HepG2 (cell line): ENCODE data around the gene HYOU1. TPM values are rescaled to one million over a fixed set of nuclear protein-coding genes. Genes with fewer than 3 reads are reported as not detected.

ENCODE experiments used
- ARNT2 ChIP-seq: sonication (generic); formaldehyde crosslinking; IDR thresholded peaks from 2 replicates; pipeline ENCODE4 v1.8.0; 2022; ENCODE audit warnings: mild to moderate bottlenecking, low read depth, missing genetic modification reagents, moderate library complexity
- ASH2L ChIP-seq: fragments of 300-600, 200-600 bp; sonication (generic); IDR thresholded peaks from 2 replicates; pipeline ENCODE4 v1.7.0; 2017; ENCODE audit warnings: low read depth, mild to moderate bottlenecking, moderate library complexity, mixed read lengths, low read length; ENCODE audit not compliant: insufficient read length
- ATF2 ChIP-seq: sonication (generic); formaldehyde crosslinking; IDR thresholded peaks from 2 replicates; pipeline ENCODE4 v1.4.0; 2020; ENCODE audit warnings: missing genetic modification reagents
- CREB1 ChIP-seq, 2 experiments: fragments of 450-650 bp in 1 of 2; IDR thresholded peaks; 2 replicates each; pipeline ENCODE4 v1.6.1; 2016 to 2017; ENCODE audit warnings: control low read depth in 1 of 2, mild to moderate bottlenecking in 1 of 2, missing compliant biosample characterization in 1 of 2, missing genetic modification characterization in 1 of 2
- ETV5 ChIP-seq: IDR thresholded peaks from 2 replicates; pipeline ENCODE4 v1.6.1; 2018; ENCODE audit warnings: missing biosample characterization, missing genetic modification reagents, inconsistent platforms, borderline replicate concordance
- GFI1 ChIP-seq: sonication (generic); formaldehyde crosslinking; IDR thresholded peaks from 2 replicates; pipeline ENCODE4 v1.5.0; 2020; ENCODE audit warnings: missing genetic modification reagents, mild to moderate bottlenecking, borderline replicate concordance
- HDAC2 ChIP-seq: sonication (generic); formaldehyde crosslinking; IDR thresholded peaks from 2 replicates; pipeline ENCODE4 v1.4.0; 2020; ENCODE audit warnings: missing genetic modification reagents
- HES4 ChIP-seq: sonication (generic); formaldehyde crosslinking; IDR thresholded peaks from 2 replicates; pipeline ENCODE4 v1.9.0; 2021; ENCODE audit warnings: mild to moderate bottlenecking, missing genetic modification reagents, borderline replicate concordance
- ISL2 ChIP-seq: sonication (generic); formaldehyde crosslinking; IDR thresholded peaks from 2 replicates; pipeline ENCODE4 v1.5.0; 2020; ENCODE audit warnings: missing genetic modification reagents
- KDM5A ChIP-seq: fragments of 200-600 bp; sonication (generic); IDR thresholded peaks from 2 replicates; pipeline ENCODE4 v1.7.0; 2018; ENCODE audit warnings: antibody characterized with exemption, mild to moderate bottlenecking, low read length, borderline replicate concordance
- KLF6 ChIP-seq: IDR thresholded peaks from 2 replicates; pipeline ENCODE4 v1.8.0; 2016; ENCODE audit warnings: missing biosample characterization, missing genetic modification reagents
- KMT2B ChIP-seq: IDR thresholded peaks from 2 replicates; pipeline ENCODE4 v1.6.1; 2016; ENCODE audit warnings: missing genetic modification reagents, missing compliant biosample characterization
- MEF2D ChIP-seq: sonication (generic); formaldehyde crosslinking; IDR thresholded peaks from 2 replicates; pipeline ENCODE4 v1.5.1; 2020; ENCODE audit warnings: mild to moderate bottlenecking, missing genetic modification reagents
- PHF20 ChIP-seq: sonication (generic); formaldehyde crosslinking; IDR thresholded peaks from 2 replicates; pipeline ENCODE4 v1.5.0; 2020; ENCODE audit warnings: mild to moderate bottlenecking, missing genetic modification reagents
- SP5 ChIP-seq: IDR thresholded peaks from 2 replicates; pipeline ENCODE4 v1.6.1; 2016; ENCODE audit warnings: low read depth, borderline replicate concordance
- STAT6 ChIP-seq: sonication (generic); formaldehyde crosslinking; IDR thresholded peaks from 2 replicates; pipeline ENCODE4 v1.4.0; 2020; ENCODE audit warnings: missing genetic modification reagents, mild to moderate bottlenecking, borderline replicate concordance
- TCF7 ChIP-seq: sonication (generic); IDR thresholded peaks from 2 replicates; pipeline ENCODE4 v1.6.1; 2016; ENCODE audit warnings: antibody characterized with exemption, low read depth
- TEF ChIP-seq: sonication (generic); formaldehyde crosslinking; IDR thresholded peaks from 2 replicates; pipeline ENCODE4 v1.5.0; 2020; ENCODE audit warnings: missing genetic modification reagents
- WIZ ChIP-seq: sonication (generic); formaldehyde crosslinking; IDR thresholded peaks from 2 replicates; pipeline ENCODE4 v1.5.1; 2020; ENCODE audit warnings: mild to moderate bottlenecking, missing genetic modification reagents
- ZNF143 ChIP-seq: sonication (generic); formaldehyde crosslinking; IDR thresholded peaks from 2 replicates; pipeline ENCODE4 v1.4.0; 2020; ENCODE audit warnings: missing genetic modification reagents
- ZNF235 ChIP-seq: sonication (generic); formaldehyde crosslinking; IDR thresholded peaks from 2 replicates; pipeline ENCODE4 v1.8.1; 2023; ENCODE audit warnings: mild to moderate bottlenecking, missing genetic modification reagents, borderline replicate concordance
- ZNF263 ChIP-seq: sonication (generic); formaldehyde crosslinking; IDR thresholded peaks from 2 replicates; pipeline ENCODE4 v1.4.0; 2020; ENCODE audit warnings: missing genetic modification reagents
- ZNF331 ChIP-seq: sonication (generic); formaldehyde crosslinking; IDR thresholded peaks from 2 replicates; pipeline ENCODE4 v1.4.0; 2020; ENCODE audit warnings: missing genetic modification reagents
- ZNF432 ChIP-seq: sonication (generic); formaldehyde crosslinking; IDR thresholded peaks from 2 replicates; pipeline ENCODE4 v1.5.0; 2020; ENCODE audit warnings: missing genetic modification reagents, mild to moderate bottlenecking, borderline replicate concordance
- ZNF552 ChIP-seq: sonication (generic); formaldehyde crosslinking; IDR thresholded peaks from 2 replicates; pipeline ENCODE4 v1.9.0; 2022; ENCODE audit warnings: missing genetic modification reagents, mild to moderate bottlenecking, borderline replicate concordance
- ZNF776 ChIP-seq: sonication (generic); formaldehyde crosslinking; IDR thresholded peaks from 2 replicates; pipeline ENCODE4 v1.4.0; 2020; ENCODE audit warnings: mild to moderate bottlenecking, missing genetic modification reagents
- polyA plus RNA-seq, 8 experiments: library from polyadenylated mRNA; depleted of rRNA in 3 of 8; stranded (reverse) in 7 of 8; unstranded in 1 of 8; fragments of >200 nt; fragmentation: Illumina TruSeq in 4 of 8; extraction: Trizol in 4 of 8; gene quantifications; 2 replicates each; pipeline versions ENCODE4 v1.2.1 to v1.2.3, GENCODE V29; 2011 to 2016; ENCODE audit warnings: low read depth in 4 of 8, missing spikeins in 1 of 8, mixed read lengths in 1 of 8; ENCODE audit not compliant: insufficient read depth in 1 of 8
- total RNA-seq, 5 experiments: library from RNA; depleted of rRNA; stranded (reverse); fragments of >200 nt; fragmentation: Illumina TruSeq; extraction: Trizol; gene quantifications; 2 replicates each; pipeline ENCODE4 v1.2.3, GENCODE V29; 2016; ENCODE audit warnings: low read depth in 1 of 5

The HYOU1 gene
- total and polyA plus RNA-seq, 2 of the 13 experiments (the other 11 are each of a cell fraction or from before 2014, with no cell fraction given) = 127 to 155 TPM

- TF ChIP-seq CREB1 (IDR thresholded peaks at IDR 0.05) (peak; percentile 80), CREB1 (CRISPR knock-in tag; IDR thresholded peaks at IDR 0.05) (peak; percentile 94), ZNF235 (CRISPR knock-in tag) (no peak), ZNF776 (no peak), ETV5 (peak; percentile 49), WIZ (no peak), STAT6 (CRISPR knock-in tag) (no peak), TEF (CRISPR knock-in tag) (no peak), HES4 (no peak), KDM5A (peak; percentile 96), TCF7 (no peak), ARNT2 (CRISPR knock-in tag) (0 out of 2 replicates have a peak, but pooled peaks have one; percentile 40), ASH2L (peak; percentile 86), ATF2 (CRISPR knock-in tag) (peak; percentile 40; the same call in 1 of the 2 replicates), HDAC2 (CRISPR knock-in tag) (peak; percentile 15; the same call in 1 of the 2 replicates), ZNF263 (CRISPR knock-in tag) (peak; percentile 92), SP5 (CRISPR knock-in tag) (0 out of 2 replicates have a peak, but pooled peaks have one; percentile 41), GFI1 (CRISPR knock-in tag) (peak; percentile 51; the same call in 1 of the 2 replicates), KMT2B (peak; percentile 43; the same call in 1 of the 2 replicates), ISL2 (CRISPR knock-in tag) (peak; percentile 21; the same call in 1 of the 2 replicates), ZNF143 (CRISPR knock-in tag) (no peak), ZNF331 (CRISPR knock-in tag) (no peak), PHF20 (CRISPR knock-in tag) (peak; percentile 88), ZNF552 (CRISPR knock-in tag) (no peak), KLF6 (0 out of 2 replicates have a peak, but pooled peaks have one; percentile 25), ZNF432 (CRISPR knock-in tag) (no peak), MEF2D (0 out of 2 replicates have a peak, but pooled peaks have one; percentile 41)
Observed at GRCh38 chr11:119101759-119102423, 44.9 kb upstream of the HYOU1 start, which contains the start of gene DPAGT1 (continued).
